ENCODE data around the gene SMPX.

SMPX gene

DNA sequence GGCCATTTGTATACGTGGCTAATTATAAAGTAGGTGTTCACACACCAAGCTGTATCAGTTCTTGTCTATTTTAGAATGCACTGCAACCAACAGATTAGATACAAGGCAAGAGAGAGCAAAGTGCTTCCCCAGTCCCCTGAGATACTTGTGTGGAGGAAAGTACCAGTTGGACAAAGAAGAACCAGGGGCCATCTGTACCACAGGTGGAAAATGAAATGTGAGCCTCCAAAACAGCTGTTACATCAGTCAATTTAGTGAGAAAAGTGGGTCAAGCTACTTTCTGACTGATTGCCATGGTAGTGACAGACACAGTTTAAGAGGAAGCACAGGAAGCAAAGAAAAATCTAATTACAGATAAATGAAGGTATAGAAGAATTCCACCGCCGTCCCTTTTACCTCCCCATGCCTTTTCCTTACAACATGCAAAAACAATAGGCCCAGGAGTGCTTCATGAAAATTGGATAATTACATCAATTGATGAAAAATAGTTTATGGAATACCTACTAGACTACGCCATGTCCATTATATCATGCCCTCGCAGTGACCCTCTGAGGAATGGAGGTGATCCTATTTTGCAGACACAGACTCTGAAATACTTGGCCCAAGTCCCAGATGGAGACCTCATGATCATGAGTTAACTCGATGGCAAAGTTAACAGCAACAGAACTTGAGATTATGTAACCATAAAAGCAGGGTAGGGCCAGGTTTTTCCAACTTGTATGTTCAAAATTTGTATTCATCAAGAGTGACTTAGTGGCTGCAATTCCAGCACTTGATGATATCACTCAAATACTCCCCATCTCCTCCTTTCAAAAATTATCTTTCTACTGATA is 15.8 kb downstream of the SMPX start:
- DNase-seq = no peak

DNA sequence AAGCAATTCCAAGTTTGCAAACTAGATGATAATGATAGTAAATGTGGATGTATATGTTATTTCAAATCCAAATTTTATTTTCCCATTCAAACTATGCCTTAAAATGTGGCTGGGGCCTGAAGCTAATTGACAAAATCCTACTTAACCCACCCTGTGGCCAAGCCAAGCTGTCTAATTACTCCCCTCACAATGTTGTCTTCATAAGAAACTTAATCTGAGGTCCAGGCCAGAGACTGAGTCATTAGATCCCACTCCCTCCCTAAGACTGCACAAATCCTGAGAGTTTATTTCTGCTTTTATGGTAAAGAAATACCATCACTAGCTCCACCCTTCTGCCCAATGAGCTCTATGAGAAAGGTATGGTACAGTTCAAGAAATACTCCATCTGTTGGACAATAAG is 16.6 kb downstream of the SMPX start:
- DNase-seq = no peak

DNA sequence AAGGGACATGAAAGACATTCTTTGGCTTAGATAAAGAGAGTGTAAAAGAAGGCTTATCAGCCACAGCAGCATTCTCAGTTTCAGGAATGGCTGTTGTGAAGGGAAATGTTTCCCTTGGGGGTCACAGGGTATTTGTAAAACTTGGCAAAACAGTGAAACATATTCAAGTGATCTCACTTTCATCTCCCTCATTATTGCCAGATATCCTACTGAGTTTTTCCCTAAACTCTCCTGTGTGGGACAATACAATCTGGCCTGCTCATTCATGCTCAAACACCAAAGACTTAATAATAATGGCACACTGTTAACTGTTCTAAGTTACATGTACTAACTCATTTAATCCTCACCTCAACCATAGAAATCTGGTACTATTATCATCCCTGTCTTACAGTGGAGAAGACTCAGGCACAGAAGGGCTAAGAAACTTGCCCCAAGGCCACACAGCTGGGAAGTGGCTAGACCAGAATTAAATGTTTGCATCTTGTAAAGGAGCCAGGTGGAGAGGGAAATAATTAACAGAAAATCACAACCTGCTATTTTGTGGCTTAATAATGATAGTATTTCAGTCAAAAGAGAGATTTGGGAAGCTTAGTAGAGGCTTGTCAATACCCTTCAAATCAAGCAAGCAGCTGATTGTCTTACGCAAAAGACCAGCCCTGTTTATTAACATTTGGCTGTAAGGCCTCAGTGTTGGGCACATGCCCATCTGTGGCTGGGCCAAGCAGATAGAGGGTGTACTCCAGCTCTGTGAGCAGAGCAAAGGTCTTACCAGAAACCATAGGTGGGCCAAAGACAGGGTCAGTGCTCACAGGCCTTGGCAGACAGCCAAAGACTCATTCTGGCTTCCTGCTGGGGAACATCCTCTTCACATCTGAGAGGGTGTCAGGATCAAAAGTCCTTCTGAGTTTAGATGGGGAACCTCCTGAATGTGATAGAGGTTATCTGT is 17.3 kb downstream of the SMPX start:
- DNase-seq = no peak

DNA sequence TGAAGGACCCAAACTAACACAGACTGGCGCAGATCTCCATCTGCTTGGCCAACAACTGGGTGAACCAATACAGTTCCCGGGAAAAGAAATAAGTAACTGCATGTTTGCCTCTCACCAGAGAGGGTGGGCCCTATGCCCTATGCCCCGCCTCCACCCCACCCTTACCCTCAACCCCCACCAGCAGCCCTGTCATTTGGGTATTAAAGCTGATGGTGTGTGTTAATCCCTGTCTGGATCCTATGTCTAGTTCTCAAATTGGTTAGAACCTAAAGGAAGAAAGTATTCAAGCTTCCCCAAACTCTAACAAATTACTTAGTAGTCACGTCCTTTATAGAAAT is 19.0 kb downstream of the SMPX start:
- no peak for DNase-seq

DNA sequence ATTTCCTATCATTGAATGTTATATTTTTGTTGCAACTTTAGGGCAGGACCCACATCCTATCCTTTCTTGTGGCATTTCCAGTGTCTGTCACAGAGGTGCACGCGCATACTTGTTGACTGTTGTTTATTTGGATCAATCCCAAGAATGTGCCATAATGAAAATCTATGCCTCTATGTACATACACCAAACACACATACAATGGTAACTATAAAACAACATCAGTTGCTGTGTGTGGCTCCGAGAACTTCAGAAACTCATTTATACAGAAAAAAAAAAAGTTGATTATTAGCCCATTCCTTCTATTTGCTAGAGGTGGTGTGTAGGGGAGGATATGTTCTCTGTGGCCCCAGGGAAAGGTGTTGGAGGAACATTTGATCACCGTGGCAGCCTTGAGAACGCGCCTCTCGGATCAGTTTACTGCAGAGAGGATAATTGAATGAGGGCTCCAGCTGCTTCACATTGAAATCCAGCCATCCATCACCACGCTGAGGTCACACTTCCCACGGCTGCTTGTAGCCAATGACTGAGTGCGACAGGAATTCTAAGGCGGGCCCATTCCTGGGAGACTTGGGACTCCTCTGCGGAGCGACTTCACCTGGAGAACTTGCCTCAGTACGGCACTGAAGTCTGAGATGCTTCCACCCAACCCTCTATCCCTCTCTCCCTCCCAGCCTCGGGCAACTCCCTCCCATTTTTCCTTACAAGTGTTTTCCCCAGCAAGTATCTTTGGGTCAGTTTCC is 19.5 kb downstream of the SMPX start:
- DNase-seq = no peak

DNA sequence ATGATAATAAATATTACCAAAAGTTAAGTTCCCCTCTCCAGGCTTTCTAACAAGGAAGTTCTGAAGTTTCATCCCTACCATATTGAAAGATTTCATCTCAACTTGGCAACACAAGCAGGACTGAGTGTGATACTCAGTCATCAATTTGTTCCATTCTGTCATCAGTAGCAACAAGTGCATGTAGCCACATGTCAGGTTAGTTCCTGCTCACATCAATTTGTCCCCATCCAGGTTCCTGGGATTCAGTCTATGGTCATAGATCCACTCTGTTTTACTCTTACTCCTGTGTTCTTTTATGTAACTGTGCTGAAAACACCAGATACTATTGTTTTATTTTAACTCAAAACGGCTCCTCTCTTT is 22.2 kb downstream of the SMPX start:
- no peak for DNase-seq

DNA sequence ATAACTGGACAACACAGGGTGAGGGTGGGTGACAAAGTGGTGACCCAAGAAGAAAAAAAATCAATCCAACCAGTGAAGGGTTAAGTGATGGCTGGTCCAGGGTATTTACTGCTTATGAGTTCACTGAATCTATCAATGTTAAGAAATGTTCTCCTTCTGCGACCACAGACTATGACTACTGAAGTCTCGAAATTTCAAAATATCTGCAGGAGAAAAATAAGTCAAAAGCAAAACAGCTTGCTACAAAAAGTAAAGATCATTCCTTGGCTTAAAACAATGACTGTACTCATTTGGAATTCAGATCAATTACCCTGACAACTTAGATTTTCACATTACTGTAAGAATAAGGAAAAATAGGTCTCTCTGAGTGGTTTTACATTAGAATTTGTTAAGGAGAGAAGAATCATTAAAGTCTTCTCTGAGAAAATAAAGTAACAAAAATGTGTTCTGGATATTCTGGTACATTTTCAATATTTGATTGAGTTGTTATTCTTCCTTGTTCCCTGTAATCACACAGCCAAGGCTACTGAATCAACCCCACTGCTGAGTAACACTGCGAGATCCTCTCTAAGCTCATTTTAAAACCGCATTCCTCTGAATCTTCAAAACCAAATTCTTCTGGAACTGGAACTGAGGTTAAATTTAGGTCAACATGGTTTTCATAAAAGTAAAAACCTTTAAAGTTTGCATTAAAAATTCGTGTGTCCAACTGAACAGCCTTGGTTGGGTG is 22.7 kb downstream of the SMPX start:
- DNase-seq = no peak

DNA sequence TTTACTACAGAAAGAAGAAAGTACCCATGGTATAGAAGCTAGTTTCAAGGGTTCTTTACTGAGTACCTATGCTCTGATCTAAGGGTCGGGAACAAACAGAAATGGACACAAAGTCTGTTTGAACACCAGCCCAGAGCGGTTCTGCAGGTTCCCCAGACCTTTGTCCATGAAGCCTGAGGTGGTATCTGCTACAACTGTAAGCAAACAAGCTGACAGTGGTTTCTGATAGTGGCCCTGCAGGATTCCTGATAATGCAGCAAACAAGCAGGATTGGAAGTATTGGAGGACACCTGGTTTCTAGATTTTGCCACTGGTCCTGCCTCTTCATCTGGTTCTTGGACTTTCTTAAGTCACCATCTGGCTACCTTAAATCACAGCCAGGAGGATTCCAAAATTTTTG is 23.7 kb downstream of the SMPX start:
- no peak for DNase-seq

DNA sequence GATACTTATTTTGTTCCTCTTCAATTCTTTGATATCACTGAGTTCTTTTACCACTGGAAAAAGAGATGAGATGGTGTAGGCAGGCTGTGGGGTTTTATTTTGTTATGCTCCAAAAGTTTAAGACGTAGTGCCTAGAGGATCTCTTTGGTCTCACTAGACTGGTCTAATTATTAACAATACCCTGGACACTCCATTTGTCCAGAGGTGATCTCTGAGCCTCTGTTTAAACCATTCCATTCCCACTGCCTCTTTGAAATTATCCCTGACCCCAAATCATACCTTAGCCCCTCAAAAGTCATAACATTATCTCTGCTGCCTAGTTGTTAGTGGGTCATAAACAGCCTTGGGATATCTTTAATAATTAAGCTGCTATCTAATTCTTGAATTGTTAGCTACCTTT is 24.2 kb downstream of the SMPX start:
- no peak for DNase-seq

DNA sequence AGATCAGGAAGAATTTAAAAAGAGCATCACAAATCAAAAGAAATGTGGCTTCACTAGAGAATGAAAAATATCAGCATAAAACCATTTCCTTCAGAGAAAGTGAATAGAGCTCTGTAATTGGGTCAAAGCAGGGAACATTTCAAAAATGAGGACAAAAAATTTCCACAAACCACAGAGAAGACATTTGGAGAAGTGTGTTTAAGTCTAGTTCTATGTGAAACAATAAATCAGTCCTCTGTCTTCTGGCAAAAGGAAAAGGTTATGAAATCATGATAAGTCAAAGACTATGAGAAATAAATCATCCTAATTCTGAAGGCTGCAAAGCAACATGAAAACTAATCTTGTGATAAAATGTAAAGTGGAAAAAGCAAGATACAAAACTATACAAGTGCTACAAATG is 27.9 kb downstream of the SMPX start:
- no peak for DNase-seq

DNA sequence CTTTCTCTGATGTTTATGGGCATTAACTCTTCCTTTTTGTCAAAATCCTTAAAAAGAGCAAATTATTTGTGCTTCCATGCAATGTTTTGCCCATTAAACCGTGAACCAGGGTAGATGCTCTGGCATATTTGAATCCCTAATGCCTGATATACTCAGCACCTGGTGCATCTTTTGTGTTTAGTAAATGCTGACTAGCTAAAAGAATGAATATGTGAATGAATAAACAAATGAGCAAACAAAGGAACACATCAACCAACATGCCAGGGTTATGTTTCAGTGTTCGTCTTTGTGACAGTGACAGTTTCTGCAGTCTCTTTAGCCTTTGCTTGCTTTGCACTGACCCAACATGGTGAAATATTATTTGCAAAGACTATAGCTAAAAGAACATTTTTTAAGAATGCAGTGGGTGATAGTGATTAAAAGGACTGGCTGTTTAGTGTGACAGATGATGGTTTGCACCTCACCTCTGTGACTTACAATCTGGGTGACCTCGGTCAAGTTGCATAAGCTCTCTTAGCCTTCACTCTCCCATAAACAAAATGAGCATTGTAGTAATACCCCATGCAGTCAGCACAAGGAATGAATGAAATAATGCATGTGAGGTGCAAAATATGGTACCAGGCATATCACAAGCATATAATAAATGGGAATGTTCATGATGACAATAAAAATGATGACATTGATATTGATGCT is 29.5 kb downstream of the SMPX start:
- DNase-seq = no peak

DNA sequence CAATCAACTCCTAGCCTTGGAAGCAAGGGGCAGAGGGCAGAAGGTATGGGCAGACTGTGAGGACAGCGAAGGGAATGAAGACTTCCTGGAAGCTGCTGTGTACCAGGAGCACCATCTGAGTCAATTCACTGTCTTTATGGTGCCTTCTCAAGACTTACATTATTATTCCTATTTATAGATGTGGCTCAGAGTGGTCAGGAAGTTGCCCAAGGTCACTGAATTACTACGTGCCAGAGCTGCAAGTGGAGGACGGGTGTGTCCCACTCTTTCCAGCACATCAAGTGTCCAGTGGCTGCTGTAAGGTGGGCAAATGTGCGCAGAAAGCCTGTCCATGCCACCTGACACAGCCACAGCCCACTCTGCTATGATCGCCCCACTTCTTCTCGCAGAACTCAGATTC is 32.0 kb downstream of the SMPX start:
- no peak for DNase-seq

DNA sequence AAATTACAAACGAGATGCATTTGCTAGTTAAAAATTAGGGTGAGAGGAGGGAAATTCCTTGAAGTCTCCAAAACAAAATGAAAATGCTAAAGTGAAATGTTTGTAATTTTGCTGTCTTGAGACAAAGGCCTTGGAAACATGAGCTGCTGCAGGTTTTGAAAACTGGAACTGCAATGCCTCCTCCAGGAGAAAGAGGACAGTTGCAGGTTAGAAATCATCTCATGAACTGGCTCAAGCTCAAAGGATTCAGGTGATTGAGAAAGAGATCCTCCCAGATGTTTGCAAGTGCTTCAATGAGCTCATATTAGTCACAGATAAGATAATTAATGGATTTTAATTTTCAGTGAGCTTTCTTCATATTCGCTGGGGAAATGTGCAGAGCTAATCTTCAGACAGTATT is 32.4 kb downstream of the SMPX start:
- no peak for DNase-seq

DNA sequence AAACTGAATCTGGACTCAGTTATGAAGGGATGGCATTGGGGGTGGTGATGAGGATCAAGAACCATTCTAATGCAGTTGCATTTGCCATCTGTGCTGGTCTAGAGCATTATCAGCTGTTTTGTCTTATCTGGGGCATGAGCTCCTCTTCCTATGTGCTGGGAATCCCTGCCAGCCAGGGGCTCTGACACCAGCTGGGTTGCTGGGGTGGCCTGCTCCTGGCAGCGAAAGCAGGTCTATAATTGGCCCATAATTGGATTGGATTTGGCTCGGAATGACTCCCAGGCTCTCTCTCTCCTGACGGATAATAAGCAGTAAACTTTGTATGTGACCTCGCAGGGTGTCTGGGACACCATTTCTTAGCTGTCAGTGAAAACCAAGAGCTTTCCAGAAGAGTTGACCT is 34.1 kb downstream of the SMPX start:
- DNase-seq = no peak

DNA sequence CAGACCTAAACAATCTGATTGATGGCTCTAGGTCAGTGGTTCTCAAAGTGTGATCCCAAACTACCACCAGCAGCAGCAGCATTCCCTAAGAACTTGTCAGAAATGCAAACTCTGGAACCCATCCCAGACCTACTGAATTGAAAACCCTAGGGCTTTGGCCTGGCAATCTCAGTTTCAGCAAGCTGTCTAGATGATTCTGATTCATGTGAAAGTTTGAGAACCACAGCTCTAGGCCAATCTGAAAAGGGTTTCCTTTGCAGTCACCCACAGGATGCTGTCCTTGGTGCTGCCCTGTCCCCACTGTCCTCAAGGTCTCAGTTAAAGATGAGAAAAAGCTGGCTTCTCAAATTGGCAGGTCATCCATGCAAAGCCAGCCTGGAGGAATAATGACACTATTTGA is 34.8 kb downstream of the SMPX start:
- DNase-seq = no peak

DNA sequence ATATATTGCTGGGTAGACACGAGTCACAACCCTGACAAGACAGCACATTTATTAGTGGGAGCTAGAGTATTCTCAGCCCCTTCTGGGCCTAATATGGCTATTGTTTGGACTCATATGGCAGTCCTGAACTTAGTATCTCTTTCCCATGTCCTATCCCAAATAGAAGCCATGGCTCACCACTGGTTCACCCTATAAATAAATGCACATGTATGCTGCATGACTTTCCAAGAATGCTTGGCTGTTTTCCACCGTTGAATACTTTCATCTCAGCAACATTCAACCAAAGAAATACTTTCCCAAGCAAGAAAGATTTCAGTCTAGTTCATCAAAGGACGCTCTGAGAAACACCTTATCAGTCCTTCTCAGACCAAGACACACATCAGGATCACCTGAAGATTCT is 36.7 kb downstream of the SMPX start:
- DNase-seq = no peak

DNA sequence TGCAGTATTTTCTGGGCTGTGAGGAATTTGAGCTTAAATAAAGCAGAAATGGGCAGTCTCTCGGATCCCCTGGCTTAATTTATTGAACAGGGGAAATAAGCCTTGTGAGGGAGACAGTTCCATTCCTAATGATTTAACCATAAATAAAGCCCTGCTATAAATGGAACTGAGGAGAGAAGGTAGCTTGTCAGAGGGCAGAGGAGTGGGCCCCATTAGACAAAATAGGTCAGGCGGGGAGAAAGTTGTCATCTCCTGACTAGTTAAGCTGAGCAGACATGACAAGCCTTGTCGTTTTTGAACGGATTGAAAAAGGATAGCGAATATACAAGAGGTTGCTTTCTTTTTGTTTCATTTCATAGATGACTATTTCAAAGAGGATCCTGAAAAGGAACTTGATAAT is 39.3 kb downstream of the SMPX start:
- DNase-seq = no peak

DNA sequence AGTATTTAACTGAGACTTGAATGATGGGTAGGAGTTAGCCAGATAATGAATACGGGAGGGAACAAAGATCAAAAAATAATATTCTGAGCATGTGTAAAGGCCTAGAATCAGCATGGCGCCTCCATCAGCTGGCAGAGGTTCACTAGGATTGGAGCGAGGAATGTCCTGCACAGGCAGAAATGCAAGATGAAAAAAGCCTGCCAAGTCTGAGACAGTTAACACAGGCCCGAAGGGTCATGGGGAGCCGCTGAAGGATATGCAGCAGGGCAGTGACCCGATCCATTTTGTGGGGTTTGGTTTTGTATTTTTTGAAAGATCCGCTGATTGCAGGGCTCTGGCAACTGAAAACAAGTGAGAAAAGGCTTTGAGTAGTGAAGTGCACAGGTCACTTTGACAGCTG is 40.1 kb downstream of the SMPX start:
- no peak for DNase-seq

DNA sequence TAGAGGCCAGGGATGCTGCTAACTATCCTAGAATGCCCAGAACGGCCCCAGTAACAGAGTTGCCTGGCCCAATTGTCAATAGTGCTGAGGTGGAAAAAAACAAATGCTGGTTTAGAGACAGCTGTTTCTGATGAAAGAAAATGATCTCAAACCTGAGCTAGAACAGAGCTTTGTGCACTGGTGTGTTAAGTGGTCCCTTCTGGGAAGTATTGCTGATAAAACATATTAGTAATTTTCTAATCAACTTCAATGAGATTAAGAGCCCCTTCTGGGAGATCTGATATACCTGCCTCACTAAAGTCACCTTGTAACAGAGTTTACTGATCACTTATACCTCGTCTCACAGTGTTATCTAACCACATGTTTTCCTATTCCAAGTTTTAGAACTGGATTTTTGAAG is 42.1 kb downstream of the SMPX start:
- DNase-seq = no peak

DNA sequence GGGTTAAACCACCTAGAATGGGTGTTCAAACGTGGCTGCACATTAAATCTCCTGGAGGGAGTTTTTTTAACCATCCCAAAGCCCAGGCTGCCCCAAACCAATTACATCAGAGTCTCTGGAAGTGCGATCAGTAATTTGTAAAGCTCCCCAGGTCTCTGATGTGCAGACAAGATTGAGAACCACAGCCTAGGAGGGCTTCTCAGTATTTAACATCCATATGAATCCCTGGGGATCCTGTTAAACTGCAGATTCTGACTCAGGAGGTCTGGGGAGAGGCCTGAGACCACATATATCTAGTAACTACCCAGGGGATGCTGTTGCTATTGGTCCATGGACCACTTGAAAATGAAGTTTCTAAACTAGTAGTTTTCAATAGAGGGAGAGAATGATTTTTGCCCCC is 42.6 kb downstream of the SMPX start:
- no peak for DNase-seq

DNA sequence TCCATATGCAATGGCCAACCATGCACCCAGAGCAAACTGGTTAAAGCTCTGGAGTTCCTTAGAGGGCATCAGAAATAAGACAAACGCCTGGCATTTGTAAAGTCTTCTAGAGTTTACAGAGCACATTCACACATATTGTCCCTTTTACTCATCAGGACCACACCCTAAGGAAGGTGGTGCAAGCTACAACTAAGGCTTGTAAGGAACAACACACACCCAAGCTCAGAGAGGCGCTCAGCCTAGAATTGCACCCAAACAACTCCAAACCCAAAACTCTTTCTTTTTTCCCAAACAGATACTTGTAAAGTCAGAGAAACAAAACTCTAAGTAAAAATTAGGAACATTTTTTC is 46.1 kb downstream of the SMPX start:
- no peak for DNase-seq

DNA sequence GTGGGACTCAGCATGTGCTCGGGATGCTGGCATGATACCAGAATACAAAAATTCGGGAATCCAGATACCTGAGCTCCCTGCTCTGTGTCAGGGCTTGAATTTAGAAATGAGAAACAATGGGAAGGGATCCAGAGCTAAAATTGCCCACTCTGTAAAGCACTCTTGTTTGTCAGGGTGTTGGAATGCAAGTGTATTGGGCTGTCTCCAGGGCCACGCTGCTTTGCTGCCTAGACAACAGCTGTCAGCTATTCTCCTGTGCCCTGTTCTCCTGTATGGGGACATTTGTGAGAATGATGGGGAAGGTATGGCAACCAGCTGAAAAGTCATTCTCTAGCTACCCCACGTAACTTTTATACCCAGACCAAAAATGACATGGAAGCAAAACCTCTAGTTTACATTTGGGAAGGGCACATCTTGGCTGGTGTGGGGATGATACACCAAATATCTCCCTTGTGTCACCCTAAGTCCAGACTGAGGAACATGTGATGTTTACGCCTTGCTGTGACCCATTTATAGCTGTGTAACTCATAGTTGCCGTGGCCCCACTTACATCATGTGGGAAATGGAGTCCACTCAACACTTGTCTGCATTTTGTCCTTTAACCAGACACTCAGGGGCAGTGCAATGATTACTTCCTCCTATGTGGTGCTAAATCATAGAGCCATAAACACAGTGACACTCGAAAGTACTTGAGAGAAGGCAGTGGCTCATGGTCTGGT is 46.6 kb downstream of the SMPX start:
- no peak for DNase-seq

Measured in activated CD8-positive, alpha-beta memory T cell treated with anti-CD3 and anti-CD28 coated beads for 24 hours (primary cell).